Measurements from ENCODE around the gene ADCY5.

GRCh38 chr3:123290107-123290930 is 158.6 kb downstream of the ADCY5 start:
- TF ChIP-seq CTCF (IDR thresholded peaks at IDR 0.05 in 8 of 11, conservative IDR thresholded peaks at IDR 0.05 in 3 of 11) (no peak), POLR2A (IDR thresholded peaks at IDR 0.05) (no peak), POLR2AphosphoS5 (IDR thresholded peaks at IDR 0.05) (no peak)

Measured in spleen (tissue), 7 donors.